ENCODE measurements around the gene DUSP6. TPM values are rescaled to one million over a fixed set of nuclear protein-coding genes. Genes with fewer than 3 reads are reported as not detected.

Gene DUSP6
- total RNA-seq, 1 experiment from 2014 or later, result 20.3 TPM

DNA sequence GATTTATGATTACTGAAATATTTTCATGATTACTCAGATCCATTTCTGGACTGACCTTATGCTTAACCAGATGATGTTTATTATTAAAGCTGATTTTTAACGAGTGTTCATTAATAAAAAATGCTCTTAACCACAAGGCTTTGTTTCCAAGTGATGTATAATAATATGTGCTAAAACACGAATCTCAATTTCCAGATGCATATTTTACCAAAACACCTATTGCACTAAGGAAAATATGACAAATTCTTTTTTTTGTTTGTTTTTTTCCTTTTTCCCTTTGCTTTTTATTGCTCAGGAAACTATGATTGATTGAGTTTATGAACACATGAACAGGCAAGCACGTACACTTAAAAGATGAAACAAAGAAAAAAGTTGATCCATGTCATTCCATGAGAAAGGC is 16.9 kb upstream of the DUSP6 start:
- Histone ChIP-seq H3K4me1 (ENCODE audit: control insufficient read depth, insufficient read depth, low read length) (peaks cover 4% of the 10 kb centered on the region; the same call in 1 of the 2 replicates), H3K36me3 (ENCODE audit: control insufficient read depth, insufficient read depth, low read length) (no peaks in the 10 kb centered on the region), H3K27me3 (ENCODE audit: control insufficient read depth, insufficient read depth, low read length) (no peaks in the 10 kb centered on the region), H3K4me3 (ENCODE audit: low read depth in 2 of 2, low read length in 2 of 2) (no peak overlapping the region), H3K9me3 (ENCODE audit: control insufficient read depth, insufficient read depth, low read depth, low read length) (no peaks in the 10 kb centered on the region), H3K27ac (ENCODE audit: low read length) (no peak overlapping the region)
- POLR2A ChIA-PET, result no interaction called here
- no peak for DNase-seq (ENCODE audit: low read depth, low spot score)
- no peak for TF ChIP-seq REST (IDR thresholded peaks at IDR 0.05; ENCODE audit: insufficient read depth in 1 of 2, low read depth in 2 of 2, low read length in 1 of 2)
- TF ChIP-seq POLR2AphosphoS5 (IDR thresholded peaks at IDR 0.05; ENCODE audit: low read depth, low read length), result no peak
- TF ChIP-seq TCF7L2 (IDR thresholded peaks at IDR 0.05; ENCODE audit: low read depth, low read length), result no peak
- no peak for TF ChIP-seq SIN3A (IDR thresholded peaks at IDR 0.05; ENCODE audit: borderline replicate concordance, insufficient read depth, low read depth, low read length)
- TF ChIP-seq, protein P1, sequence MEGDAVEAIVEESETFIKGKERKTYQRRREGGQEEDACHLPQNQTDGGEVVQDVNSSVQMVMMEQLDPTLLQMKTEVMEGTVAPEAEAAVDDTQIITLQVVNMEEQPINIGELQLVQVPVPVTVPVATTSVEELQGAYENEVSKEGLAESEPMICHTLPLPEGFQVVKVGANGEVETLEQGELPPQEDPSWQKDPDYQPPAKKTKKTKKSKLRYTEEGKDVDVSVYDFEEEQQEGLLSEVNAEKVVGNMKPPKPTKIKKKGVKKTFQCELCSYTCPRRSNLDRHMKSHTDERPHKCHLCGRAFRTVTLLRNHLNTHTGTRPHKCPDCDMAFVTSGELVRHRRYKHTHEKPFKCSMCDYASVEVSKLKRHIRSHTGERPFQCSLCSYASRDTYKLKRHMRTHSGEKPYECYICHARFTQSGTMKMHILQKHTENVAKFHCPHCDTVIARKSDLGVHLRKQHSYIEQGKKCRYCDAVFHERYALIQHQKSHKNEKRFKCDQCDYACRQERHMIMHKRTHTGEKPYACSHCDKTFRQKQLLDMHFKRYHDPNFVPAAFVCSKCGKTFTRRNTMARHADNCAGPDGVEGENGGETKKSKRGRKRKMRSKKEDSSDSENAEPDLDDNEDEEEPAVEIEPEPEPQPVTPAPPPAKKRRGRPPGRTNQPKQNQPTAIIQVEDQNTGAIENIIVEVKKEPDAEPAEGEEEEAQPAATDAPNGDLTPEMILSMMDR (IDR thresholded peaks at IDR 0.05), result no peak
- BruUV-seq (replicated peaks), result no TSS peak
- CTCF ChIA-PET, result no interaction called here
- intact Hi-C loops (cut with micrococcal nuclease; ENCODE audit: unreplicated experiment), result no loop called here
- no peak for ATAC-seq
- in situ Hi-C loops (cut with HindIII; ENCODE audit: low pct_unique_long_range_greater_than_20kb, low sequenced_read_pairs), result no loop called here

- ChIA-PET POLR2A (no interaction called here), CTCF (no interaction called here)
- in situ Hi-C loops (cut with HindIII; ENCODE audit: low pct_unique_long_range_greater_than_20kb, low sequenced_read_pairs) (no loop called here), intact Hi-C loops (cut with micrococcal nuclease; ENCODE audit: unreplicated experiment) (no loop called here)
- no peak overlapping the region for H3K27ac ChIP-seq (ENCODE audit: low read length)
- DNase-seq (ENCODE audit: low read depth, low spot score) (no peak), ATAC-seq (no peak)
- TF ChIP-seq TCF7L2 (IDR thresholded peaks at IDR 0.05; ENCODE audit: low read depth, low read length) (no peak), SIN3A (IDR thresholded peaks at IDR 0.05; ENCODE audit: borderline replicate concordance, insufficient read depth, low read depth, low read length) (no peak), POLR2AphosphoS5 (IDR thresholded peaks at IDR 0.05; ENCODE audit: low read depth, low read length) (no peak), REST (IDR thresholded peaks at IDR 0.05; ENCODE audit: insufficient read depth in 1 of 2, low read depth in 2 of 2, low read length in 1 of 2) (no peak)
- TF ChIP-seq, protein P1 (IDR thresholded peaks at IDR 0.05), result no peak
- peaks cover 4% of the 10 kb centered on the region; the same call in 1 of the 2 replicates for H3K4me1 ChIP-seq (ENCODE audit: control insufficient read depth, insufficient read depth, low read length)
- no peaks in the 10 kb centered on the region for H3K27me3 ChIP-seq (ENCODE audit: control insufficient read depth, insufficient read depth, low read length)
- no peak overlapping the region for H3K4me3 ChIP-seq (ENCODE audit: low read depth in 2 of 2, low read length in 2 of 2)
- BruUV-seq (replicated peaks), result no TSS peak
- no peaks in the 10 kb centered on the region for H3K9me3 ChIP-seq (ENCODE audit: control insufficient read depth, insufficient read depth, low read depth, low read length)
- no peaks in the 10 kb centered on the region for H3K36me3 ChIP-seq (ENCODE audit: control insufficient read depth, insufficient read depth, low read length)
Measured at GRCh38 chr12:89368391-89368790, 16.1 kb upstream of the DUSP6 start.

Data from Panc1 (cell line).